Gastrocnemius medialis (tissue), 4 donors: ENCODE results near the gene TTL.
A peak's percentile ranks its signal among the peaks of the same experiment; 100 is the strongest.

ENCODE experiments used
- POLR2A ChIP-seq, 2 donors: fragments of 450-650 bp; IDR thresholded peaks; one replicate each; pipeline ENCODE4 v1.6.1; 2017; ENCODE audit warnings: antibody characterized with exemption in 2 of 2, mild to moderate bottlenecking in 2 of 2, moderate library complexity in 2 of 2
- TF ChIP-seq, protein P1 (sequence below), 5 experiments: fragments of 450-650 bp in 3 of 5; fragments of 200-600 bp in 2 of 5; sonication (generic) in 2 of 5; IDR thresholded peaks in 4 of 5; conservative IDR thresholded peaks in 1 of 5; 1 replicate in 4 of 5; 2 replicates in 1 of 5; pipeline ENCODE4 v1.5.1; 2016 to 2019; ENCODE audit warnings: antibody characterized with exemption in 5 of 5, mild to moderate bottlenecking in 3 of 5, moderate library complexity in 3 of 5

DNA sequence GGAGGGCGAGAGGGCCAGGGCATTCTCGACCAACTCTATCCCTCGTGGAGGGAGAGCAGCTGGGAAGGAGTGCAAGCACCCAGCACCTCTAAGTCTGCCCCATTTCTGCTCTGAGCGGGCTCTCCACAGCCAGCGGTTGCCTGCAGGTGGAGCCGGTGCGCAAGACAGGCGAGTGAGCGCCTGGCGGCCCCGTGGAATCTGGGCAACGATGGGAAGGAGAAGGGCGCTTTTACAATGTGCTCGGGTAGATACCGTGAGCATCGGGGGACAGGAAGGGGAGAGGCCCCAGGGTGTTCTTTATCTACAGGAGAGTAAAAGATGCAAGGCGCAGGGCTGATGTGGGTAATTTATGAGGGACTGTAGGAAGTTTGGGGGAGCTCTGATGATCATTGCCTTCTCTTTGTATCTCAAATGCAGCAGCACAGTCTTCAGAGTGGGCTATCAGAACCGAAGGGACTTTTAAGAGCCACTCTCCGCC, 867 bp upstream of the TTL start:
- TF ChIP-seq, protein P1, sequence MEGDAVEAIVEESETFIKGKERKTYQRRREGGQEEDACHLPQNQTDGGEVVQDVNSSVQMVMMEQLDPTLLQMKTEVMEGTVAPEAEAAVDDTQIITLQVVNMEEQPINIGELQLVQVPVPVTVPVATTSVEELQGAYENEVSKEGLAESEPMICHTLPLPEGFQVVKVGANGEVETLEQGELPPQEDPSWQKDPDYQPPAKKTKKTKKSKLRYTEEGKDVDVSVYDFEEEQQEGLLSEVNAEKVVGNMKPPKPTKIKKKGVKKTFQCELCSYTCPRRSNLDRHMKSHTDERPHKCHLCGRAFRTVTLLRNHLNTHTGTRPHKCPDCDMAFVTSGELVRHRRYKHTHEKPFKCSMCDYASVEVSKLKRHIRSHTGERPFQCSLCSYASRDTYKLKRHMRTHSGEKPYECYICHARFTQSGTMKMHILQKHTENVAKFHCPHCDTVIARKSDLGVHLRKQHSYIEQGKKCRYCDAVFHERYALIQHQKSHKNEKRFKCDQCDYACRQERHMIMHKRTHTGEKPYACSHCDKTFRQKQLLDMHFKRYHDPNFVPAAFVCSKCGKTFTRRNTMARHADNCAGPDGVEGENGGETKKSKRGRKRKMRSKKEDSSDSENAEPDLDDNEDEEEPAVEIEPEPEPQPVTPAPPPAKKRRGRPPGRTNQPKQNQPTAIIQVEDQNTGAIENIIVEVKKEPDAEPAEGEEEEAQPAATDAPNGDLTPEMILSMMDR (IDR thresholded peaks at IDR 0.05 in 4 of 5, conservative IDR thresholded peaks at IDR 0.05 in 1 of 5), result peak; percentile 58 to 89 (median 74)
- TF ChIP-seq POLR2A (IDR thresholded peaks at IDR 0.05), result no peak
